NCI-H510A (cell line): ENCODE results near the gene REG4.
A peak's percentile ranks its signal among the peaks of the same experiment; 100 is the strongest.

Source experiments
- DNase-seq: peaks from one replicate; lab custom pipeline; 2025; lab: John Stamatoyannopoulos, UW

REG4 gene

DNA sequence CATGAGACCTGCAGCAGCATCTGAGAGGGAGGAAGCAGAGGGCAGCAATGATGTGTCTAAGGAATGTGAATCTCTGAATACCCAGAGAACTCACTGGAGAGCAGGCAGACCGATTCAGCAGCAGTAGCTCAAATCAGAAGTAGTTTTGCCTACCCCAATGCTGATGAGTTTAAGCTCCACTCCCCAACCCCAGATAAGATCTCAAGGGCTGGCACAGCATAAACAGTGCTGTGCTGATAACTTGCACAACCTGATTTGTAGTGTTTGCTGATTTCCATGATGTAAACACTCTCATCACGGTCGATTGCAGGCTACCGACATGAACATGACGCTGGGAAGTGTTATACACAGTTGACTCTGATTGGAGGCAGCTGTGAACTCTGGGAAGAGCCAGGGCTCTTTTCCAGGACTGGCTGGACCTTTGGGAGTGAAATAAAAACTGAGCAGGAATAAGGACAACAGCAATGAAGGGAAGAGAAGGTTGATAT lies 31.3 kb downstream of the REG4 start:
- DNase-seq = peak; percentile 92

DNA sequence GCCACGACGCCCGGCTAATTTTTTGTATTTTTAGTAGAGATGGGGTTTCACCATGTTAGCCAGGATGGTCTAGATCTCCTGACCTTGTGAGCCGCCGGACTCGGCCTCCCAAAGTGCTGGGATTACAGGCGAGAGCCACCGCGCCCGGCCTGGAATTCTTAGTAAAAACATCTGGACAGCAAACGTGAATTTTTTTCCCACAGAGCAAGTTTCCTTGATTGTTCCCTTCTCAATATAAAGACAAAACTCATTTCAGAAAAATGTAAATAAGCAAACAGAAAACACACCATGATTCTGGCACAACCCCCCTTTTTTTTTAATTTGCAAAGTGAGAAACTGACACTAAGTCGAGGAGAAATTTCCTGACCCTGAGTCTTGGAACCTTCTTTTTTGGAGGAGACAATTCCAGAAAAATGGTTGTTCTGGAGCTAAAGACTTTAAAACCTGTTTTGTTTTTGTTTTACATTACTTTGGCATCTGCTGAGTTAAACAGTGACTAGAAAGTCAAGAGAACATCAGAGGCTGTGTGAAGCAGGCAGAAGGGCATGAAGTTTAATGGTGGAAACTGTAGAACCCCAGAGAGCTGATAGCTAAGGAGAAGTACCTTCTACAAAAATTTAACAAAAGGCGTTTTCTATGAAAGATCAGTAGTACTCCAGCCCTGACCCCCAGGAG lies 32.2 kb downstream of the REG4 start:
- no peak for DNase-seq

DNA sequence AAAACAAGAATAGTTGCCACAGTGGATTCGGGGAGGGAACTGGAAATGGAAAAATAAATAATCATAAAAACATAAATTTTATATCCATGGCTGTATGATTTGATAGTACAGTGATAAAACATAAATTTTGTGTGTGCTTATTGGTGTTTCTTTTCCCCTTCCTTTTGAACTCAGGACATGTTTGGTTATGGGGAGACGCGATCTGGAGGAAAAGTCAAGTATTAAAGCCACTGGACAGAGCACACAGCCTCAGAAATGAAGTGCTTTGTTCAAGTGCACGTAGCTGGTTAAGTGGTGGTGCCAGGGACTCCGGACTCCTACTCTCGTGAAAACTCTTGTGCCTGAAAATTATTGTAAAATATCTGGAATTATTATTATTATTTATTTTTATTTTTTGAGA lies 32.9 kb downstream of the REG4 start:
- no peak for DNase-seq

DNA sequence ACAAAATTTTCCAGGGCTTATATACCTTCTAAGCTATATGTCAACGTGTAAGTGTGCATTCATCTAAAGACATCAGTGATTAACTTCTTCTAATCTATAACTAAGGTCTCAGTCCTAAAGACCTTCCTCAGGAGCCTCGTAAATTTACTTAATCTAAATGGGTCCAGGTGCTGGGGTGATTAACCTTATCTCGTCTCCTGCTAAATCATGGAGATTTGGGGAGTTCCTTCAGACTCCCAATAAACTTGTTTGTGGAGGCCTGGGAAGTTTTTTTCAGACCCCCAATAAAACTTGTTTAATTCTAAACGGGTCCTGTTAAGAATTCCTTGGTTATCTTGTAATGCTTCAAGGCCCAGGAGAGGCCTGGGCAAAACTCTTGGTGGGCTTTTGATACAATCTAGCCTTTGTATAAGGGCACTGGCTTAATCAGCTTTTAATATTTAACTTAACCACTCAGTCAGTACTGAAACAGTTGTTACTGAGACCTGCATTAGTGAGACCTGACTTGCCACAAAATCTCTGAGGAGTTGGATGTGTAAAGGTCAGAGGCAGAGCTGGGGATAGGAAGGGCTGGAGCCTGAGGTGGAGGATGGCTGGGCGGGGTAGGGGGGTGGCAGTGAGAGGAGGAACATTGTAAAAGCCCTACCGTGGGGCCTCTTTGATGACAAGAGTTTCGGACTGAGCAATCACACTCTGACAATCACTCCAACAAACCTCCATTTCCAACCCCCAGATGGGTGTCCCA lies 36.3 kb downstream of the REG4 start:
- no peak for DNase-seq

DNA sequence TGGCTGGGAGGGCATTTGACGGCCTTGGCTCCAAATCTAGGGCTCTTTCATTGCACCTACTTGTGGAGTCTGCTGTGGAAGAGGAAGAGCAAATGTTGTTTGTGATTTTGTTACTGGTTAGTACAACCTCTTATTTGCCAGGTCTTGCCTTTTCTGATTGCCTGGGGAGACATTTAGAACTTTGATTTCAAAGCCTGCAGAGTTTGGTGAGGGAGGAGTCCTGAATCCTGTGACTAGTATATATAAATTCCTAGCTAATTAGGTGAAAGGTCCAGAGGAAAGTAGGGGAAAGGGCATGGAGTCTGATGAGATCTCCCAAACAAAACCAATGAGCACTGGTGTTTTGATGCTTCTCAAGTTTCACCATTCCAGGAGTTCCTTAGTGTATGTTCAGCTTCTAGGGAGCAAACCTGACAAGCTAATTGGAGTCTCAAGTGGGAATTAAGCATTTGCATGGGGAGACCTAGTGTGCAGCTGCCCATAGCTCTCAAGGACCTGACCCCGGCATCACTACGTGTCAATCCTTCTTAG lies 37.5 kb downstream of the REG4 start:
- DNase-seq = peak; percentile 66

DNA sequence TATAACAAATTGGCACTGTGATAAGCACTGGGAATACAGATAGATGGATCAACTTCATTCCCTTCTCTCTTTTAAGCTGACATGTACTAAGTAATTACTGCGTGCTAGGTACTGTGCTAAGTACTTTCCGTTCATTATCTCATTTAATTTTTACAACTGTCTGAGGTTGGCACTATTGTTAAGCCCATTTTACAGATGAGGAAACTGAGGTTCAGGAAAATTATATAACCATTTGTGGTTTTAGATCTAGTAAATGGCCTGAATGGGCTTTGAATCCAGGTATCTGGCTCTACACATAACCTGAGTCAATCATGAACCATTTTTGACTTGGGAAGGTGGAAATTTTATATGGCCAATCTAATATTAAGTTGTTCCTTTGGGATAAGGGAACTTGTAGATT lies 39.0 kb downstream of the REG4 start:
- DNase-seq = no peak

DNA sequence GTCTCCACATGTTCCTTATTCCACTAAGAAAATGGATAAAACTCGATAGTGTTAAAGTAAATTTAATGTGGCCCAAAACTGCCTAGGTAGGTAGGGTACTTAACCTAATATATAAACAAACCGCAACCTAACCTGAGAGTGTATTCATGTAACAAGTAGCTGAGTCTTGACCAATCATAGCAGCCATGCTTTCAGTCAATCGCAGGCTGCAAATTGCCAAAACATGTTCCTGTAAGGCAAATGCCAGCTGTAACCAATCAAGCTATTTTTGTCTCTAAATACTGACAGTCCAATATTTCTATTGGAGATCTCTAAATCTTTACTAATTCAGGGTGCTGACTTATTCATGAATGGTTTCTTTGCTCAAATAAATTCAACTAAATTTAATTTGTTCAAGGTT lies 39.5 kb downstream of the REG4 start:
- no peak for DNase-seq

DNA sequence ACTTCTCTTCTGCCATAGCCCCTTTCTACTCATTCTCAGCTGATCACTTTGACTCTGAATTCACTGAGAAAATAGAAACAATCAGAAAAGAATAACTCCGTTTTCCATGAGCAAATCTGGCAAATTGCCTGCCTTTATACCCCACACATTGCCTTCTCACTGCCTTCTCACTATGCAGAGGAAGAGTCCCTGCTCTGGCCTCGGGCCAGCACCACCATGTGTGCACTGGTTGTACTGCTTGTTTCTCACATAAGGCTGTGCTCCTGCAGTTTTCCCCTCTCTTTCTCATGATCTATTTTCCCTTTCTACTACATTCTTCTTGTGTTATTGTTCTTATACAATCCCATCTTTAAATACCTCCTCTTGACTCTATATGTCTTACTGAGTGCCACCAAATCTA lies 40.2 kb downstream of the REG4 start:
- DNase-seq = no peak

DNA sequence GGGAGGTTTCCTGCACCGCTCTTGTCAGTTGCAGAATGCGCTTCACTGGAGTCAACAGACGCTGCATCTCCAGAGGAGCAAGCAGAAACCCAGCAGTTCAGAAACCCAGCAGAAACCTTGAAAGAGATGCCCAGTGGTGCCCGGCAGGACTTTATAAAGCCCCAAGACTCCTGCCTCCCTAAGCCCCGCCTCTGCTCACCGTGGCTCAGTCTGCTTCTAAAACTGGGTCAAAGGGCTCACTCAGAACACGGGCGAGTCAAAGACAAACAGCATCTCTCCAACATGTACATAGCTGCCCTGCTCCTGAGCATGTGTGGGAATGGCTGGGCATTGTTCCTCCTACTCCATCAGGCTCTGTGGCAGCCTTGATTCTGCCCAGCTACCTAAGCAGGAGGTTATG lies 42.5 kb downstream of the REG4 start, which contains the start of gene HMGCS2:
TSS of gene HMGCS2 (minus strand) at position 128 of the 400 bp plus-strand sequence. CDS start at position 67, 61 bp downstream.
- DNase-seq = no peak

DNA sequence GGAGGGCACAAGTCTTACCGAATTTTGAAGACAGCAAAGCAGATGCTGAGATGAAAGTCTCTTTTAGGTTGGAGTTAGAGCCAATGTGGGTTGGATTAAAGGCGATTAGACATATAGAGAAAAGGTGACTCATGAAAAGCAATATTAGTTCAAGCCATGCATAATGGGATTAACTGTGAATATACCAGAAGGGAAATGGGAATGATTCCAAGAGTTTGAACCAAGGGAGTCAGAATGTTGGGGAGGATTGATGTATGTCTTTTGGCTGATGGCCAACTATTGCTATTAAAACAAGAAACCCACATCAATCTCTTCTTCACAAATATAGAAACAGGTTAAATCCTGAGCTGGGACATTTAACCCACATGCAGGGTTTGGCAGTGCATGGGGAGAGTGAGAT lies 43.8 kb downstream of the REG4 start:
- DNase-seq = no peak

DNA sequence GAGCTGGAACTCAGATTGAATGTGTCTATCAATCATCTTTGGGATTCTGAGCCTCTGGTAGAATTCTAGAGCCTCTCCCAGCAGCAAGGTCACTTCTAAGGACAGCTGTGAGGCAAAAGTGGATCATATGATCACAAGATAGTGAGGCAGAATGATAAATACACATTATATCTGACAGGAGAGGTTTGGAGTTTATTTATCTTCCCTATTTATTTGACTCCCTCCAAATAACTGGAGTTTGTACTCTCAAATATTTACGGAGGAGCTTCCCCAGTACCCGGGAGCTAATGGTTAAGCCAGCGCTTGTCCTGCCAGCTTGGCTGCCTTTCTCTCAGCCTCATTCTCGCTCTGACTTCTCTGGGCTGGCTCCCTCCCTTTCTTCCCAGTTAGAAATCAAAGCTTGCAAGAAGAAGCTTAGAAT lies 44.9 kb downstream of the REG4 start:
- no peak for DNase-seq

DNA sequence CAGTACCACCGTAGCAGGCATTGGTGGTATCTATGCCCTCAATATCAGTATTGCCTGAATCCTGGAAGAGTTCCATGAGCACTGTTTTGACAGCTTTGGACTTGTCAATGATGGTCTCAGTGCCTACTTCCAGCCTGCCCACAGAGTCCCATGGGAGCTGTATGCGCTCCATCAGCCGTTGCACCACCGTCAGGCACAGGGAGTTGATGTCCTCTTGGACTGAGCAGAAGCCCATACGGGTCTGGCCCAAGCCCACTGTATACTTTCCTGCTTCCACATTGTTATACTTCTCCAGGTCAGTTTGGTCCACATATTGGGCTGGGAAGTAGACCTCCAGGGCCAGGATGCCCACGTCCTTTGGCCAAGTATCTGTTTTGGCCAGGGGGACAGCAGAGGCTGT lies 47.0 kb downstream of the REG4 start:
- no peak for DNase-seq

DNA sequence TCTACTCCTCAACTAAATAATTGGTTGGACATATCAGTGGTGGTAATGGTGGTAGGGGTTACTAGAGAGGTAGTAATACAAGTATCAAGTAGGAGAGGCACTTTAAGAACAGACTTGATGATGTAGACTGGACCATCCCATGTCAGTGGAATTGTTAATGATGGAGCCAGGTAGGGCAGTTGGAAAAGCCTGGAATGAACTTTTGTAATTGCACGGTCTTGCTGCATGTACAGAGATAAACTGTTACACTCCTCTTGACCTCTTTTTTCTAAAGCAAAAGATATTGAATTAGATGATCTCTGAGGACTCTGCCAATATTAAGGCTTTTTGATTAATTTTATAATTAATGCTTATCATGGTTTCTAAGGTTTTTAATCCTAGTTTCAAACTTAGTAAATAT lies 48.3 kb downstream of the REG4 start:
- no peak for DNase-seq

DNA sequence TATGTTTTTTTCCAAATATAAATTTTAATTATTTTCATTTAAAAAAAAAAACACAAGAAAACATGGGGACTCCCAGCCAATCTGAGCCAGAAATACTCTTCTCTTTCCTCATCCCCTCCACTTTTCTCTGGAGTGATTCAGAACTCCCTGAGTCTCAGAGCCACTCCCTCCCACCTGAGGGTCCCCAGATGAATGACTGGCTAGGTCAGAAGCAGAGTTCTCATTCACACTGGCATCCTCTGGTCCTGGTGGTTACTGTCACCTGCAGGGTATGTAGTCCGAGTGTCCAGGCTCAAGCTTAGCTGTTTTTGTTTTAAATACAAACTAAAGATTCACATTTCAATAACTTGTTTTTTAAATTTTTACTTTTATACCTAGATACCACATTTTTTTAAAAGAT lies 48.9 kb downstream of the REG4 start:
- DNase-seq = no peak

DNA sequence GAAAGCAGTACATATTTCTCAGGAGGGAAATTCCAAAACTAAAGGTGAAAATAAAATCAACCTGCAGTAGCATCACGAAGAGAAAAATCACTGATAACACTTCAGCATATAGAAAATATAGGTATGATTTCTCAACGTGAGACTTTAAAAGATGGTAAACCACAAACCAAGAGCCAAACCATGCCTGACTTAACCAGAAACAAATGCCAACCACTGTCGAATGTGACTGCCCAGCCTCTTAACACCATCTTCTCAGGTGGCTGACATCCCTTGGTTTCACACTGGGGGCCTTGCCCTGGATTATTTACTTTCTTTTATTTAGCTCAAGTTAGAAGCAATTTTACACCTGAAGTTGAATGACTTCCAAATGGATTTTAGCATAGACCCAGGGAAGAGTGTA lies 52.7 kb downstream of the REG4 start:
- no peak for DNase-seq

DNA sequence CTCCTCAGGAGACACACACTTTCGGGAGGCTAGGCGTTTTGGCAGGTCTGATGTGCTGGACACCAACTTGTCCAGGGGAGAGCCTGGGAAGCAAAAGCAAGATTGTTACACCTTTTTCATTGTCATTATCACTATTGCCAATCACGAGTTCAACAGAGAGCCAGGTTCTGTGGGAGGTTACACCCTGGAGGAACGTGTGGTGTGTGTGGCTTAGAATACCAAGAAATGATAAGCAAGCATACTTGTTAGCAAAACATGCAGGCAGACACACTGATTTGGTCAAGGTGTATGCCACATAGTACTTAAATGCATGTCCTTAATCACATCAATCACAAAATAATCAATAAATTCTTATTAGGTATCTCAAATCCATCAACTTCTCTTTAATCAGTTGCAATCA lies 58.7 kb downstream of the REG4 start:
- no peak for DNase-seq

DNA sequence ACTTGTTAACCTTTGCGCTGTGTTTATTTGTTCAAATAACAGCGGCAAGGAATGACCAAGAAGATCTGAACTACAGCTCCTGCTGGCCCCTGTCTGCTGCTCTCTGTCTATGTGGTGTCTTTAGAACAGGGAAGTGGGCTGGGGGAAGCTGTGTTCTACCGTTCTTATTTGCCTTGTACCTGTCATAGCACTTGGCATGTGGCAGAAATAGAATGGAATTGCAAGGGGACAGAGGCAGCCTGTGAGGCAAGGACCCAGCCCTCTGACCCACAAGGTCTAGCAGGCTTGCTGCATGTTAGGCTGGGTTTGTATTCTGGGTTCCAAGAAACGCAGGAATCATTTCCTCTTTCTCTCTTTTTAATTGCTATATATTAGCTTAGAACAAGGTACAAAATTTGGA lies 63.2 kb downstream of the REG4 start:
- DNase-seq = no peak

DNA sequence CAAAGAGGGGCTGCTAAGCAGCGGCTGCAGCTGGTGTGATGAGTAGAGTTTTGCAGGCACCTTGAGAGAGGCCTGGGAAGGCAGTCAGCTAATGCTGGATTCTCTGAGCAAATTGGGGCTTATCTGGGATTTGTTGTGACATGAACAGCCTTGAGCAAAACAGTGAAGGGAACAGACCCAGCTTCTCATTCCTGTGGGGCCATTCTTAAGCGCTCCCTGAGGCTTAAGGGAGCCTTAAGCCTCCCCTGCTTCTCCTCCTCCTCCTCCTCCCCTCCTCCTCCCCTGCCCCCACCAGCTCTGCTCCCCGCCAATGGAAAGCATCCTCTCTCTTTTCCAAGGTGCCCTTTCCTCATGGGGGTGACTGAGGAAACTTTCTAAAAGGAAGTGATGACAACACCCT lies 63.8 kb downstream of the REG4 start:
- DNase-seq = no peak

DNA sequence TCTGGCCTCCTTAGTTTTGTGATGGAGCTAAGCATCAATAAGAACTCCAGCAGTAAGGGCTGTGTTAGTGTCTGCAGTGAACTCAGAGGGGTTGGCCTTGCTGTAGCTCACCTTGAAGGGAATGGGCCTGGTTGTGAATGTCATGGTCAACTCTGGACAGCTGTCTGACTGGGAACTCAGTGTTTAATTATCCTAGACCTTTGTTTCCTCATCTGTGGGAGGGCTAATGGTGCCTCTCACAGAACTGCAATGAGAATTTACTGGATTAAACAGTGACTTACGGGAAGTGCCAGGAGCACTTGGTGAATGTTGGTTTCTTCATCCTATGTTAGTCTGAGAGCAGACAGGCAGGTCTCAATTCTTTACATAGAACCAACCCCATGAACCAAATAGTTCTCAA lies 66.2 kb downstream of the REG4 start:
- DNase-seq = no peak

DNA sequence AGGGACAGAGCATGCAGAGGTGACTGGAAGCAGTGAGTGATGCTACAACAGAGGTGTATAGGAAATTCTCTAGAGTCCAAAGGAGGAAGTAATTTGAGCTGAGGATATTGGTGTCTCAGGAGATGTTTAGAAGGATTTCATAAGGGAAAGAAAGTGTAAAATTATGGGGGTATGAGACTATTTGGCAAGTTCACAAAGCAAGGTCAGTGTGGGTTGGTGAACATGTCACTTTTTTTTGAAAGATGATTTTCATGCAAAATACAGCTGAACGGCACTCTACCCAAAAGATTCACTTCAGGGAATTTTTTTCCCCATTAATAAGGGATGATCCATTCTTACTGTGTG lies 66.7 kb downstream of the REG4 start:
- DNase-seq = no peak
